ENCODE results near the gene RAD18. TPM values are rescaled to one million over a fixed set of nuclear protein-coding genes. Genes with fewer than 3 reads are reported as not detected.

Gene RAD18
- total RNA-seq, 1 experiment from 2014 or later = 25.8 TPM

DNA sequence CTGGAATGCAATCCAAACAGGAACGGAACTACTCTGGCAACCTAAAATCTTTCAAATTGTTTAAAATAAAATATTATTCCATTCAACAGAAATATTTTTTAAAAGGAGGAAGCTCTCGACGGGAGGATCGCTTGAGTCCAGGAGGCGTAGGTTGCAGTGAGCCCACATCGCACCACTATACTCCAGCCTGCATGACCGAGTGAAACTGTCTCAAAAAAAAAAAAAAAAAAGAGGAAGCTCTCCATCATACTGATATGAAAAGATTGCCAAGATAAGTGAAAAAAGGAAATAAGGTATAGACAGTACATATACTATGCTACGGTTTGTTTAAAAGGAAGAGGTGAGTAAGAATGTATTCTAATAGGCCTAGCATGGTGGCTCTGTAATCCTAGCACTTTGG lies 3.6 kb downstream of the RAD18 start:
- Mint-ChIP-seq H3K27me3 (ENCODE audit: unreplicated experiment) (no peaks in the 10 kb centered on the region), H3K4me3 (ENCODE audit: low read depth, unreplicated experiment) (no peak overlapping the region), H3K4me1 (ENCODE audit: low read depth, unreplicated experiment) (peaks cover 25% of the 10 kb centered on the region), H3K9me3 (ENCODE audit: low read depth, unreplicated experiment) (no peaks in the 10 kb centered on the region), H3K27ac (ENCODE audit: unreplicated experiment) (no peak overlapping the region), H3K36me3 (ENCODE audit: insufficient read depth, unreplicated experiment) (peaks cover 19% of the 10 kb centered on the region)
- DNase-seq = no peak
- no TSS peak for BruUV-seq (replicated peaks)
- no peak for TF ChIP-seq CTCF (IDR thresholded peaks at IDR 0.05; ENCODE audit: unreplicated experiment)
- CTCF ChIA-PET = no interaction called here
- intact Hi-C loops (cut with micrococcal nuclease; ENCODE audit: unreplicated experiment) = no loop called here

DNA sequence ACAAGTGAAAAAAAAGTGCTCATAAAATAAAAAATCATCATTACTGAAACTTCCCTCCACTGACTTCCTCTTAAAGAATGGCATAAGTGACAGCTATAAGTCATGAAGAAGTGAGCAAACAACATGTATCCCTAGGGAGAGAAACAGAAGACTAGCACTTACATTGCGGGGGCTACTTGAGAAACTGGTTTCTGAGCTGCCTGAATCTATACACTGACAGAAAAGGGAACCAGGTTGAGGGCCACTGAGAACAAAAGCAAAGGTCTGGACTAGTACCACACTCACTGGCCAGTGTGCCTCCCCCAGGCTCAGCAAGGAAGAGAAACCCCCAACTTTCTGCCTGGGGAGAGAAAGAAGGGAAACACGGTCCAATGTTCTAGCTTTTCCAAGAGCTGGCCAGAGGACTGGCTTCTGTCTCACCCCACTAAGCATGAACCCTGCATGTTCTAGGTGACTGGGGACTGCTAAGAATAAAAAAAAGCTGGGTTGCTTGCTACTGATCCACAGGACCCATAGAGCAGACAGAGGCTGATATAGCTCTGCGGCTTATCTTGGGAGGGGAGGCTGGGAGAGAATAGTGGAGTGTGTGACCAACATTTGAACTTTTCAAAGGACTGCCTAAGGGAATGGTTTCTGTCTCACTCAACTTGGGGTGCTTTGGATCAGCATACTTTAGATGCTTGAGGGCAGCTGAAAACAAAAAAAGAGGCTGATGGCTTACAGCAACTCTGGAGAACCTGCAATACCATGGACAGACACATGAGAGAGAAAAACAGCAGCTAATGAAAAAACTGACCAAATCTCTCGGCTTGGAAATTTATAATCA lies 8.1 kb downstream of the RAD18 start:
- Mint-ChIP-seq H3K4me3 (ENCODE audit: low read depth, unreplicated experiment) (no peak overlapping the region), H3K27ac (ENCODE audit: unreplicated experiment) (no peak overlapping the region), H3K27me3 (ENCODE audit: unreplicated experiment) (no peaks in the 10 kb centered on the region), H3K9me3 (ENCODE audit: low read depth, unreplicated experiment) (no peaks in the 10 kb centered on the region), H3K36me3 (ENCODE audit: insufficient read depth, unreplicated experiment) (peaks cover 6% of the 10 kb centered on the region), H3K4me1 (ENCODE audit: low read depth, unreplicated experiment) (no peaks in the 10 kb centered on the region)
- no peak for TF ChIP-seq CTCF (IDR thresholded peaks at IDR 0.05; ENCODE audit: unreplicated experiment)
- no peak for DNase-seq
- no TSS peak for BruUV-seq (replicated peaks)
- CTCF ChIA-PET = no interaction called here
- intact Hi-C loops (cut with micrococcal nuclease; ENCODE audit: unreplicated experiment) = no loop called here

GRCh38 chr3:8953313-8953712 lies 10.0 kb downstream of the RAD18 start:
- Mint-ChIP-seq H3K27ac (ENCODE audit: unreplicated experiment) (no peak overlapping the region), H3K4me3 (ENCODE audit: low read depth, unreplicated experiment) (no peak overlapping the region), H3K4me1 (ENCODE audit: low read depth, unreplicated experiment) (no peaks in the 10 kb centered on the region), H3K36me3 (ENCODE audit: insufficient read depth, unreplicated experiment) (no peaks in the 10 kb centered on the region), H3K27me3 (ENCODE audit: unreplicated experiment) (no peaks in the 10 kb centered on the region), H3K9me3 (ENCODE audit: low read depth, unreplicated experiment) (no peaks in the 10 kb centered on the region)
- TF ChIP-seq CTCF (IDR thresholded peaks at IDR 0.05; ENCODE audit: unreplicated experiment) = no peak
- no TSS peak for BruUV-seq (replicated peaks)
- DNase-seq = no peak
- intact Hi-C loops (cut with micrococcal nuclease; ENCODE audit: unreplicated experiment) = no loop called here
- CTCF ChIA-PET = no interaction called here

DNA sequence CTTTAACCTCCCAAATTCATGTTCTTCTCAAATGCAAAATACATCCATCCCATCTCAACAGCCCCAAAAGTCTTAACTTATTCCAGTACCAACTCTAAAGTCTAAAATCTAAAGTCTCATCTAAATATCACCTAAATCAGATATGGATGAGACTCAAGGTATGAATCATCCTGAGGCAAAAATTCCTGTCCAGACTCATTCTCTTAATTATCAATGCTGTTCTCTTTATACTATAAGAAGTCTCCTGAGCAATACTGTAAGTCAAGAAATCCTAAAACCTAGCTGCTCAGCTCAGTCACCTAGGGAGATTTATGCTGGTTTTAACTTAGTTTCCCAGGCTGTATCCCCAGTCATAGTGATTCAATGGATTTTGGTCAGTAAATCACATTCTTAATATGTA lies 11.1 kb downstream of the RAD18 start:
- no peaks in the 10 kb centered on the region for H3K36me3 Mint-ChIP-seq (ENCODE audit: insufficient read depth, unreplicated experiment)
- no TSS peak for BruUV-seq (replicated peaks)
- no peak for TF ChIP-seq CTCF (IDR thresholded peaks at IDR 0.05; ENCODE audit: unreplicated experiment)
- H3K27ac Mint-ChIP-seq (ENCODE audit: unreplicated experiment) = no peak overlapping the region
- H3K4me3 Mint-ChIP-seq (ENCODE audit: low read depth, unreplicated experiment) = no peak overlapping the region
- CTCF ChIA-PET = no interaction called here
- DNase-seq = no peak
- H3K9me3 Mint-ChIP-seq (ENCODE audit: low read depth, unreplicated experiment) = no peaks in the 10 kb centered on the region
- intact Hi-C loops (cut with micrococcal nuclease; ENCODE audit: unreplicated experiment) = no loop called here
- no peaks in the 10 kb centered on the region for H3K4me1 Mint-ChIP-seq (ENCODE audit: low read depth, unreplicated experiment)
- no peaks in the 10 kb centered on the region for H3K27me3 Mint-ChIP-seq (ENCODE audit: unreplicated experiment)
